HG03571 (cell line): ENCODE measurements around the gene TNNT2.

Experiments used
- ATAC-seq: cut with Tn5 transposase; IDR thresholded peaks from one replicate; pipeline ENCODE4 v1.9.1; 2021; ENCODE audit not compliant: unreplicated experiment

TNNT2 gene

DNA sequence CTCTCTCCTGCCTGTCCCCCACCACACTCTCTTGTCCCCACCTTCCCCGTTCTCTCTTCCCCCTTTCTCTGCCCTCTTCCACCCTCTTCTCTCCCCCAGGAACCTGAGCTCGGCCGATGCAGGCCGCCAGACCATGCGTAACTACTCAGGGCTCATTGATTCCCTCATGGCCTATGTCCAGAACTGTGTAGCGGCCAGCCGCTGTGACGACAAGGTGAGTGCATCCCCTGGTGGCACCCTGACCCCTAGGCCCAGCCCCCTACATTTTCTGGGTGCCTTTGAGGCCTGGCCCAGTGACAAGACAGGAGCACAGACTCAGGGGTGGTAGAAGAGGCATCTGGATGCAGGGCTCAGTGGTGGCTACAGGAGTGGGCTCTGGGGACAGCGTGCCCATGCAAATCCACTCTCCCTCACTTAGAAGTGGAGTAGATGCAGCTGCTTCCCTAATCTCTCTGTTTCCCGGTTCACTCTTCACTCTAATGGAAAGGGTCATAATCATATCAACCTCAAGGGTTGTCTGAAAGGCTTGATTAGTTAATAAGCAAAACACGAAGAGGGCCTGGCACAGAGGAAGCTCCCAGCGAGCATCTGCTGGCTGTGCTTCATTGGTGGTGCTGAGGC, 57.2 kb downstream of the TNNT2 start:
- ATAC-seq: no peak

DNA sequence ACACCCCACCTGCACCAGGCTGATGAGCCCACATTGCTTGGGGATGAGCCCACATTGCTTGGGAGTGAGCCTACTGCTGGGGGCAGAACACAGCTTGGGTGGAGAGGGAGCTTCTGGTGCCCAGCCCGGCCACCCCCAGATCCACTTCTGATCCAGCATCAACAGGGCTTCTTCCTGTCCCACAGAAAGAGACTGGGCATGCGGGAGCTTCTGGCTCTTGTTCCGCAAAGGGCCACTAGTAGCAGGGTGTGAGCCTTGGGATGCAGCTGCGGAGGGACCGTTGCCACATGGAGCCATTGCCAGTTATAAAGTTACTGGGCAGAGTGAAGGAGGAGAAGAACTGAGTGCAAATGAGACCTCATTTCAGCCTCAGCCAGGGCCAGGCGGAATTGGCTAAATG, 57.8 kb downstream of the TNNT2 start:
- no peak for ATAC-seq

DNA sequence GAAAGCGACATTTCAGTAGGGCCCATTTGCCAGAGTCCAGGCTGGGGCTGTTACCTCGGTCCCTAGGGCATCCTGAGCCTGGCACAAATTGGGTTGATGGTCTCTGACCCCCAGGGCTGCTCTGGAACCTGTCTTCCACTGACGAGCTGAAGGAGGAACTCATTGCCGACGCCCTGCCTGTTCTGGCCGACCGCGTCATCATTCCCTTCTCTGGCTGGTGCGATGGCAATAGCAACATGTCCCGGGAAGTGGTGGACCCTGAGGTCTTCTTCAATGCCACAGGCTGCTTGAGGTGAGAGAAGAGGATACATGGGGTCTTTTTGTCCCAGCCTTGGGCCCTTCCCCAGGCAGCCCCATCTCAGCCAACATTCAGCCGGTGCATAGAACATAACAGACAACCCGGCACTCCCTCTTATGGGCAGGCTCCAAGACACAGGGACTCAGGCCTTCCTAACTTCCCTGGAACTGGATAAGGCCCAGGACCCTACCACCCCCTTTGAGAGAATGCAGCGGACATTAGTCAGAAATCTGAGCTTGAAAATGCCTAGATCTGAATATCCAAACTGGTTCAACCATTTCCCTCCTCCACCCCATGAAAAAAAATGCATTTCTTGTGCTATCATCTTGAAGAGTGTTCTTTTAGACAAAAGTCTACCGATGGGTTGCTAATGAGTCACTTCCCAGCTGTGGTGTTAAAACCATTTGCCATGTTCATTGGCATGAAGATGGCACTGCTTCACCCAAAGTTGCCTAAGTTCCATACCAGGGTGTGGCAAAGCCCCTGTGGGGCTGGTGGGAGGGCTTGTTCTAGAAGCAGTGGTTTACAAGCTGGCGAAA, 58.8 kb downstream of the TNNT2 start:
- no peak for ATAC-seq

DNA sequence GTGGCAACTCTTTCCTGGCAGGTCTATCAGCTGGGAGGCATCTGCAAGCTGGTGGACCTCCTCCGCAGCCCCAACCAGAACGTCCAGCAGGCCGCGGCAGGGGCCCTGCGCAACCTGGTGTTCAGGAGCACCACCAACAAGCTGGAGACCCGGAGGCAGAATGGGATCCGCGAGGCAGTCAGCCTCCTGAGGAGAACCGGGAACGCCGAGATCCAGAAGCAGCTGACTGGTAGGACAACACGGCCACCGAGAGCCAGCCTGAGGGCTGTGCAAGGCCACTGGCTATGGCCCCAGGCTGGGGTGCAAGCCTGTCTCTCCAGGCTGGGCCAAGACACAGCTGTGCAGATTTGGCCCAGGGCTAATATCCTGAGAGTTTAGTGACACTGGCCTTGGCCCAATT, 59.9 kb downstream of the TNNT2 start:
- ATAC-seq: no peak

DNA sequence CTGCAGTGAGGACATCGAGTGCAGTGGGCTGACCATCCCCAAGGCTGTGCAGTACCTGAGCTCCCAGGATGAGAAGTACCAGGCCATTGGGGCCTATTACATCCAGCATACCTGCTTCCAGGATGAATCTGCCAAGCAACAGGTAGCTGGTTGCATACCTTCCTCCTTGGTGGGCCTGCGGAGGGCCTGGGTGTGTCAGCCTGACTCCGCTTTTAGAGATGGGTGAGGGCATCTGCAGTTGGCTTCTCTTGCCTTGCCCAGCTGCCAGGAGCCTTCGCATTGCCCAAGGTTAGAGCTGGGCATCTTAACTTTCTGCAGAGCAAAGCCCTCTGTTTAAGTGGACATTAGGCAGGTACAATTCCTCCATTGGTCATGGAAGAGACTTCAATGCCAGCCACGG, 60.9 kb downstream of the TNNT2 start:
- ATAC-seq: no peak

DNA sequence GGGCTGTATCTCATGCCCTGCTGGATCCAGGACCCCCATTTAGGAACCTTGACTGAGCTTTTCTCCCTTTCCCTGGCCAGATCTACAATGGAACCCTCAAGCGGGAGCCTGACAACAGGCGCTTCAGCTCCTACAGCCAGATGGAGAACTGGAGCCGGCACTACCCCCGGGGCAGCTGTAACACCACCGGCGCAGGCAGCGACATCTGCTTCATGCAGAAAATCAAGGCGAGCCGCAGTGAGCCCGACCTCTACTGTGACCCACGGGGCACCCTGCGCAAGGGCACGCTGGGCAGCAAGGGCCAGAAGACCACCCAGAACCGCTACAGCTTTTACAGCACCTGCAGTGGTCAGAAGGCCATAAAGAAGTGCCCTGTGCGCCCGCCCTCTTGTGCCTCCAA, 64.4 kb downstream of the TNNT2 start:
- no peak for ATAC-seq

DNA sequence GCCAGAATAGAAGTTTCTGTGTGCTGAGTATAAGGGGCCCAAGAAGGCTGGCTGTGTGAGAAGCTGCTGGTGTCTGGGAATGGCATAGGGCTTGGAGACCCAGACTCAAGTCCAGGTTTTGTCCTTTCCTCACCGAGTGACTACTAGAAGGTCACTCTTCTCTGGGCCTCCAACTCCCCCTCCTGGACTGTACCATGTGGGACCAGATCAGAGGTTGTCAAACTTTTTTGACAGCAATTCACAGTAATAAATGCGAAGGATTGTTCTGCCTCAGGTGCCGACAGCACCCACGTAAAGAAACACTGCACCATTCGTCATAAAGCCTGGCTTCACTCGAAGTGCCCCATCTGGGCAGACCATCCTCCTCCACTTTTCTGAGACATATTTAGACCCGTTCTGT, 65.2 kb downstream of the TNNT2 start:
- ATAC-seq: no peak

DNA sequence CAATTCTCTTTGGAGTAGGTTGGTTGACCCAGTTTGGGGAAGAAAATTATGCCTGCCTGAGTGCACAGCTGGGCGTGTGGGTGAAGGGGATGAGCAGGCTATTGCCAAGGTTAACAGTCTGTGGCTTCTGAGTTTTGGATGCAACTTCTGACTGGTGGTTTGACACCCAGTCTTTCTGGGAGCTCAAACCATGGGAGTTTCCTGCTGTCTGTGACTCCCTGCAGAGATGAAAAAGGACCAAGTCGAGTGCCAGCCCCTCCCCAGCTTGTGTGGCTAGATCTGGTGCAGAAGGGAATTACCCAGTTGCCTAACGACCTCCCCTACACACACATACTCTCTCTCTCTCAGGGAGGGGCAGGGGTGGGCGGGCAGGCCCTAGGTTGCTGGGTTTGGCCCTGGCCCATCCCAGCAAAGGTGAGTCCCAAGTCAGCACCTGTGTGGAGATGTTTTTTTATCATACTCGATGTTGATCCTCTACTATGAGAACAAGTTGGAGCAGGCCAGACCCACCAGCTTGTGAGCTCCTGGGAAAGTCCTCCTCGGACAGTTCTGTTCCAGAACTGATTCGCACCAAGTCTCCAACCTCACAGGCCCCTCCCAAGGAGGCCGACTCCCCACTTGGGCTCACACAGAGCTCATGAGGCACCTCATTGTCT, 66.0 kb downstream of the TNNT2 start:
- no peak for ATAC-seq

DNA sequence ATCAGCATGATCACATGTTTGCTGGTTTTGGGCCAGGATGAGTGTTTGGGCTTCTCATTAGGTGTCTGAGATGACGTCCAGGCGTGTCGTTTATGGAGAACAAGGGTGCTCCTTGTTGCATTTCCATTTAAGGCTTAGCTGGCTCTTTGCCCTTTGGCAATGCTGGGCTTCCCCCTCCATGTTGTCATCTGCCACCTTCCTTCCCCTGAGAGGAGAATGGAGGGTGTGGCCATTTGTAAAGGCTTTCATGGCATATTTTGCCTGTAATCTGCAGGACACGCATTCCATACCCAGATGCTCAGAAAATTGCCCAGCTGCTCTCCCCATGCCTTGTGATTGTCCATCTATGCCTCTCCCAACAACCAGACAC, 66.5 kb downstream of the TNNT2 start:
- ATAC-seq: no peak

DNA sequence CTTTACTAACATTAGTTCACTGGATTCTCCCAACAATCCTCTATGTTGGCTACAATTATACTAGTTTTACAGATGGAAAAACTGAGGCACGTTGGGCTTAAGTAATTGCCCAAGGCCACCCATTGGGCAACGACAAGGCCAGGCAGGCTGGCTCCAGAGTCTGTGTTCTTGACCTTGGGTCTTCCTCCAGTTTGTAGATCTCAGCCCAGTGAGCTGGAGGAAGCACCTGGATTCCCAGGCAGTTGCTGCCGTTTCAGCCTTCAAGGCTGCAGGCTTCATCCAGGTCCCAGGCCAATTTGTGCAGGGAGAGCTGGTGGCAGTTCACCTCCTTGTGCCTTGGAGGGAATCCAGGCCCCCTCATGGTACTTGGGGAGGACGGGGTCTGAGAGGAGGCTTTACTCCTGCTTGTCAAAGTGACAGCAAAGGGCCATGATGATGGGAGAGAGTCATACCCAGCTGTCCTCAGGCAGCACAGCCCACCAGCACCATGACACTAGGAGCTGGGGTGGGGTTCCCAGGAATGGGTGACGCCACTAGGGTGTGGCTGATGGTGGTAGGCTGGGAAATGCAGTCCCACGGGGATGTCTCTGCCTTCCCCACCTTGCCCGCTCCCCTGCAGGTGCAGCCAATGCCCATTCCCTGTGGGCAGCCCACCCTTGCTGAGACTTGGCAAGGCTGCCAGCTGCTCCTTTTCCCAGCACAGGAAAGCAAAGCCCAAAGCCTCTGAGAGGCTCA, 67.1 kb downstream of the TNNT2 start:
- ATAC-seq: no peak

DNA sequence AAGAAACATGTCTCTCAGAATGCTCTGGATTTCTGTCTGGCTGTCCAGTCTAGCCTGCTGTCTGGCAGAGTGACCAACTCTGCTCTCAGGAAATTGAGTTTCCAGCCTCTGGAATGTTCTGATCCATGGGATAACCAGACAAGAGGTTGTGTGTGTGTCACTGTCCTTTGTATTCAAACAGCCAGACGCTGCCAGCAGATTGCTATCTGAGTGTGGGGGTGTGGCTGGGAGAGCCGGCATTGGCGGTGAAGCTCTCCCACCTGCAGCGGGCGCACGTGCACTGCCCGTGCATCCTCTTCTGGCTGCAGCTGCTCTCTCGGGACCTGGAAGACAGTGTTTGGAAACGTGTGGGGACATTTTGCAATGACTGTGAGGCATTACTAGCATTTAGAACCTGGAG, 68.1 kb downstream of the TNNT2 start:
- no peak for ATAC-seq
